Limb (tissue), 2 donors: Measurements from ENCODE around the gene NPTX2.
"Not testable (repeated sequence)": the region's sequence is repeated elsewhere in the genome, so short reads cannot be mapped to it uniquely, and the experiment has no call there.

Experiments used
- DNase-seq, 2 donors: peaks; one replicate each; pipeline ENCODE4 v3.0.0-alpha.2; 2016; ENCODE audit errors: extremely low spot score in 2 of 2

NPTX2 gene, protein sequence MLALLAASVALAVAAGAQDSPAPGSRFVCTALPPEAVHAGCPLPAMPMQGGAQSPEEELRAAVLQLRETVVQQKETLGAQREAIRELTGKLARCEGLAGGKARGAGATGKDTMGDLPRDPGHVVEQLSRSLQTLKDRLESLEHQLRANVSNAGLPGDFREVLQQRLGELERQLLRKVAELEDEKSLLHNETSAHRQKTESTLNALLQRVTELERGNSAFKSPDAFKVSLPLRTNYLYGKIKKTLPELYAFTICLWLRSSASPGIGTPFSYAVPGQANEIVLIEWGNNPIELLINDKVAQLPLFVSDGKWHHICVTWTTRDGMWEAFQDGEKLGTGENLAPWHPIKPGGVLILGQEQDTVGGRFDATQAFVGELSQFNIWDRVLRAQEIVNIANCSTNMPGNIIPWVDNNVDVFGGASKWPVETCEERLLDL

DNA sequence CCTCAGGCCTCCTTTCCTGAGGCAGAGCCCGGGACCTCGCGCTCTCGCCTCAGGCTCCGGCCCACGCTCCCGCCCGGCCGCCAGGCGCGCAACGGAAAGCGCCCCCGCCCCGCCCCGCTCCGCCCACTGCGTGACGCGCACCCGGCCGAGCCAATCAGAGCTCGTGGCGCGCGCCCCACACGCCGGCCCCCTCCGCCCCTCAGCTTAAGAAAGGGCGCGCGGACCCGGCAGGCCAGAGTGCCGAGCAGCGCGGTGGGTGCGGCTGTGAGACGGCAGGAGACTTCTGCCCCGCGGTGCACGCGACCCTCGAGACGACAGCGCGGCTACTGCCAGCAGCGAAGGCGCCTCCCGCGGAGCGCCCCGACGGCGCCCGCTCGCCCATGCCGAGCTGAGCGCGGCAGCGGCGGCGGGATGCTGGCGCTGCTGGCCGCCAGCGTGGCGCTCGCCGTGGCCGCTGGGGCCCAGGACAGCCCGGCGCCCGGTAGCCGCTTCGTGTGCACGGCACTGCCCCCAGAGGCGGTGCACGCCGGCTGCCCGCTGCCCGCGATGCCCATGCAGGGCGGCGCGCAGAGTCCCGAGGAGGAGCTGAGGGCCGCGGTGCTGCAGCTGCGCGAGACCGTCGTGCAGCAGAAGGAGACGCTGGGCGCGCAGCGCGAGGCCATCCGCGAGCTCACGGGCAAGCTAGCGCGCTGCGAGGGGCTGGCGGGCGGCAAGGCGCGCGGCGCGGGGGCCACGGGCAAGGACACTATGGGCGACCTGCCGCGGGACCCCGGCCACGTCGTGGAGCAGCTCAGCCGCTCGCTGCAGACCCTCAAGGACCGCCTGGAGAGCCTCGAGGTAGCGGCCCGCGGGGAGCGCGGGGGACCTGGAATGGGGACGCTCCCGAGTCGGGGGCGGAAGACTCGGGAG is at the start of gene NPTX2:
TSS of gene NPTX2 (plus strand) at position 235 of the 909 bp plus-strand sequence. CDS start at position 412, 177 bp downstream.
- peak; percentile 47 to 89 for DNase-seq

DNA sequence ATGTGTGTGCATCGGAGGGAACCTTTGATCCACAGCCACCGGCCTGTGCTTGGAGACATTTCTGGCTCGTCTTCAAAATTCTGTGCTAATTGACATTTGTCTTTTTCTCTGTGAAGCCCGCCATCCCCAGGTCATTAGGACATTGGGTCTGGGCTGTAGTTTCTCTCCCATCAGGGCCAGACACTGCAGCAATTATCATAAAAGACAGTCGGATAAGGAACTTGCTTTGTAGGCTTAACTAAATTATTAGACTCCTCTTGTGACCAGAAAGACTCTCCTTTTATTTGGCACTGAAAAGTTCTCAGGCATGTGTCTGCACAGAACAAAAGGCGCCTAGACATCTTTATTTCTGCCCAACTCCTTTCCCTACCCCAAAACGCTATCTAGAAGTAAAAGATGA is 49.1 kb upstream of the NPTX2 start:
- DNase-seq, result no peak

DNA sequence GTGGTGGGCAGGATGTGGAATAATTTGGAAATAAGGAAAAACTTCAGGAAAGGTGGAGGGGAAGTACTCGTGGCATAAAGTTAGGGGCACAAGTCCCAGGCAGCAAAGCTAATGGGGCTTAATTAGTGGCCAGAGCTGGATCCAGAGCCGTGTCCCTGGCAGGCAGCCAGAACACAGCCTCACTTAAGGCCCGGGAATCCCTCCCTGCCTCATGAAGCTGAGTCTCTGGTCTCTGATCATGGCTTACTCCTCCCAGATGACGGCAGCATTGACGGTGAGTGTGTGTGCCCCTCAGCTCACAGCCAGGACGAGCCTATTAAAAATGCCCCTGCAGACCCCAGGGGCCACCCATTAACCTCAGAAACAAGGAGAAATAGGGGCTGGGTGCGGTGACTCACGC is 48.2 kb upstream of the NPTX2 start:
- no peak for DNase-seq

DNA sequence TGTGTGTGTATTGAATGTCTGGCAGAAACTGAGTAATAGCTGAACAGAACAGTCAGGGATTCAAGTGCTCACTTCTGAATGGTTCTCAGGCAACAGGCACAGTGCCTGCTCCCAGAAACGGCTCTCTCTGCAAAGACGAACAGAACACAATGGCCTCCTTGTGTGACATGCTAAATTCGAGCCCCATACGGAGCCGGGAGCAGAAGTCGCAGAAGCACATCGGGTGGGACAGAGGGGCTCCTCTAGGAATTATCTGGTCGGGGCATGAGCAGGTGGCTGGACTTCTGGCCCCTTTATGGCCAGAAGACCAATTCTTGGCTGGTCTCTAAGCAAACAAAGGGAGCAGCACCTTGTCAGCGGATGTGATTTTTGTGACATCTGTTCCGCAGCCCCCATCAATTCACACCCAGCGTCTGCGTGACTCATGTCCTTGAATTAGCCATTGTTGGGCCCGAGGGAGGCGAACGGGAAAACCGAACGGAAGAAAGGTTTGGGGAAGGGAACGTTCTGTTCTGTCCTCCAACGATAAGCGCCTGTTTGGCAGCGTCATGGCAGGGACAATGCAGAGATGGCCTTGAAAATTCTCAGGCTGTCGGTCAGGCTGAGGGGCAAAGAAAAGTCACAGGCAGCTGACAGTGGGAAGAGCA is 47.3 kb upstream of the NPTX2 start:
- no peak for DNase-seq

DNA sequence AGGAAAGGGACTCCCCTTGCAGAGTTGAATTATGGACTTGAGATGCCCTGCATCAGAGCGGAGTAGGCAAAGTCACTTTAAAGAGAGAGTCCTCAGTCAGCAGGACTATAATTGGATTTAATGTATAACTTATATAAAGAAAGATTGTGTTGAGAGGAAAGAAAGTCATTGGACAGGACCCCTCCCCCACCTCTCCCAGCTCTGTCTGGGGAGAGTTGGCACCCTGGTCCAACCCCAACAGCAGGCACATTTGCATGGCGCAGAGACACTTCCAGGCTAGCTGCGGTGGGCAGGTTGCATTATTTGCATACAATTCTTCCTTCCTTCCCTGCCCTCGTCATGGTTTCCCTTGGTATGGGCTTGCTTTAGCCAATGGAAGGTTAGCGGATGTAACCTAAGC is 46.1 kb upstream of the NPTX2 start:
- no peak for DNase-seq

DNA sequence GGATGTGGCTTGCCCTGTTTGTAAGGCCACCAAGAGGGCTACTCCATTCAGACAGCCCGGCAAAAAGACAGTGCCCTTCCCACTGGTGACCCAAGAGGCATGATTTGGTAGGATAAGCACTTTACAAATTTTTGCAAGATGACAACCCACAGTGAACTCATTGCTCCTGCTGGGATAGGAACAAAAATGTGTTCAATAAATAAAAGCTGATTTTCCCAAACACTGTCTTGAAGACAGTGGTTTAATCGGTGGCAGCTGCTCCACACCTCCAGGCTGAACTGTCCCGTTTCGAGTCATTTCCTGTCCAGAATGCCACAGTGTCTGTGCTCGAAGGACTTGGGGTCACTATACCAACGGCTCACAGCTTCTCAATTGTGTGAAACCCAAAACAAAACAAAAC is 45.1 kb upstream of the NPTX2 start:
- DNase-seq, result no peak

DNA sequence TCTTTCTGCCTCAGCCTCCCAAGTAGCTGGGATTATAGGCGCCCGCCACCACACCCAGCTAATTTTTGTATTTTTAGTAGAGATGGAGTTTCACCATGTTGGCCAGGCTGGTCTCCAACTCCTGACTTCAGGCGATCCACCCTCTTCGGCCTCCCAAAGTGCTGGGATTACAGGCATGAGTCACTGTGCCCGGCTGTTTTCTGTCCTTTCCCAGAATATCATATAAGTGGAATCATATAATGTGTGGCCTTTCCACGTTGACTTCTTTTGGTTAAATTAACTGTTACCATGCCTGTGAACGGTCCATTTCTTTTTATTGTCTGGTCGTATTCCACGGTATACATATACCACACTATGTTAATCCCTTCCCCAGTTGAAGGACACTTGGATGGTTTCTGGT is 44.4 kb upstream of the NPTX2 start:
- not testable (repeated sequence) for DNase-seq

DNA sequence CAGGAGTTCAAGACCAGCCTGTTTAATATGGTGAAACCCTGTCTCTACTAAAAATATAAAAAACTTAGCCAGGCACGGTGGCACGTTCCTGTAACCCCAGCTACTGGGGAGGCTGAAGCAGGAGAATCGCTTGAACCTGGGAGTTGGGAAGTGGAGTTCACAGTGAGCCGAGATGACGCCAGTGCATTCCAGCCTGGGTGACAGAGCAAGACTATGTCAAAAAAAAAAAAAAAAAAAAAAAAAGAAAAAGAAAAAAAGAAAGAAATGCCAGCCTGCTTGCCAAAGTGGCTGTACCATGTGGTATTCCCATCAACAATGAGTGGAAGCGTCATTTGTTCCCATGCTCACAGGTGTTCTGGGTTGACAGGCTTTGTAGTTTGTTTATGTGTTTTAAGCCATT is 43.3 kb upstream of the NPTX2 start:
- no peak for DNase-seq

DNA sequence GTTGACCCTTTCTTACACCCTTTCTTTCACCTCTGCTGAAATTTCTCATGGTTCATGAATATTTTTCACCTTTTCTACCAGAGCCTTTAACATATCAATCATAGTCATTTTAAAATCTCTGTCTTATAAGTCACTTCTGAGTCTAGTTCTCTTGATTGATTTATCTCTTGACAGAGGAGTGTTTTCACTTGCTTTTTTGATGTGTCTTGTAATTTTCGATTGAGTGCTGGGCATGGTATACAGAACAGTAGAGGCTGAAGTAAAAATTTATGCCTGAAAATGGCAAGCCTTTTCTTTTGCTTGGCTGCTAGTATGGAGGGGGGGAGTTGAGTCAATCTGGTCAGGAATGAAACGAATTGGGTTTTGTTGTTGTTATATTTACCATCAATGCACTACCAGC is 41.2 kb upstream of the NPTX2 start:
- DNase-seq, result no peak

DNA sequence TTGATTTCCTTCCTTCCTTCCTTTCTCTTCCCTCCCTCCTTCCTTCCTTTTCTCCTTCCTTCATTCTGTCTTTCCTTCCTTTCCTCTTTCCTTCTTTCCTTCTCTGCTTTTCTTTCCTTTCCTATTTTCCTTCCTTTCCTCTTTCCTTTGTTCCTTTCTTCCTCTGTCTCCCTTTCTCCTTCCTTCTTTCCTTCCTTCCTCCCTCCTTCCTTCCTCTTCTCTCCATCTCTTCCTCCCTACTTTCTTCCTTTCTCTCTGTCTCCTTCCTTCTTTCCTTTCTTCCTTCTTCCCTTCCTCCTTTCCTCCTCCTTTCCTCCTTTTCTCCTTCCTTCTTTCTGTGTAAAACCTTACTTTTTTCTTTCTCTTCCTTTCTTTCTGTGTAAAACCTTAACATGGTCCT is 32.3 kb upstream of the NPTX2 start:
- DNase-seq, result no peak

DNA sequence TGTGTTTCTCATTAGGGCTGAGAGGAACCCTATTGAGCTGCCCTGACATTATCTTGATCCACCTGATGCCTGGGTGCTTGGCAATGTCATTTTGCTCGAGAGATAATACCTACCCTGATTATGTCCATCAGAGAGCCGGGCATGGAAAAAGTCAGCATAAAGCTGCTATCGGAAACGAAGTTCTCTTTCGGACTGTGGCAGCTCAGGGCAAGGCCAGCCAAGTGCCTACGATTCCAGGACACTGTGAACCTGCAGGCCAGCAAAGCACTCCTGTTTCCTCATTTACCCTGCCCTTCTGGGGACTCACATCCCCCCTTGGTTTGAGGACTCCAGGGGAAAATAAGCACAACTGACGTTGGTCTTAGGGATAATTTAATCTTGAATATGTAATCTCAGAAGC is 25.2 kb upstream of the NPTX2 start:
- DNase-seq, result no peak

DNA sequence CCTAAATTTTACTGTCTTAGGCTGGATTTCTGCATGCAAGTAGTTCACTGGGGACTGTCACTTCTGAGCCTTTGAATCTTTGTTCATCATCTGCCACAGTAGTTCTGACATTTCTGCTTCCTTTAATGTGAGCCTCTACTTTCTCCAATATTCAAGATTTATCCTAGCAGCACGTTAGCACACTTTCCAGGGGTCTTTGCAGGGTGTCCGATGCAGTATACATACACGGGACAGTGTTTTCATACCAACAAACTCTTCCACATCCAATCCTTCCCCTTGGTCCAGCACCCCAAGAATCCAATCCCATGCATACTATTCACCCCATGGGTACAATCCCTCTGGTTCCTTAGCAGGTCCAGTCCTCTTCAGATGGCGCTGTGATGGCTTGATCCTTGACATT is 22.7 kb upstream of the NPTX2 start:
- DNase-seq, result no peak

DNA sequence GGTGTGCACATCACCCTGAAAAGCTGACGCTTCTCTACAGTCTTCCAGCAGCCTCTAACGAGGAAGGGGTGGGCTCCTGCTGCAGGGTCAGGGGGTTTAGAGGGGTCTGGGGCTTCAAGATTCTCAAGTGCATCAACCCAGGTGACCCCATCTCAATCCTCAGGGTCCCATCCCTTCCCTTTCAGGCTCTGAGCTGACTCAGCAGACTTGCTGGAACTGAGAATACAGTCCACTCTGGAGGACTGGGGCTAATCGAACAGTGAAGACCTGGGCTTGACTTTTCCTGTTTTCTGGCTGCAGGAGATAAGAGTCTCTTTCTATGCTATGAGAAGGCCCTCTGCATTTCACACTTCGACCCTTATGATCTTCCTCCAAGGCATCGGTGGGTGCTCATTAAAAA is 22.3 kb upstream of the NPTX2 start:
- no peak for DNase-seq

DNA sequence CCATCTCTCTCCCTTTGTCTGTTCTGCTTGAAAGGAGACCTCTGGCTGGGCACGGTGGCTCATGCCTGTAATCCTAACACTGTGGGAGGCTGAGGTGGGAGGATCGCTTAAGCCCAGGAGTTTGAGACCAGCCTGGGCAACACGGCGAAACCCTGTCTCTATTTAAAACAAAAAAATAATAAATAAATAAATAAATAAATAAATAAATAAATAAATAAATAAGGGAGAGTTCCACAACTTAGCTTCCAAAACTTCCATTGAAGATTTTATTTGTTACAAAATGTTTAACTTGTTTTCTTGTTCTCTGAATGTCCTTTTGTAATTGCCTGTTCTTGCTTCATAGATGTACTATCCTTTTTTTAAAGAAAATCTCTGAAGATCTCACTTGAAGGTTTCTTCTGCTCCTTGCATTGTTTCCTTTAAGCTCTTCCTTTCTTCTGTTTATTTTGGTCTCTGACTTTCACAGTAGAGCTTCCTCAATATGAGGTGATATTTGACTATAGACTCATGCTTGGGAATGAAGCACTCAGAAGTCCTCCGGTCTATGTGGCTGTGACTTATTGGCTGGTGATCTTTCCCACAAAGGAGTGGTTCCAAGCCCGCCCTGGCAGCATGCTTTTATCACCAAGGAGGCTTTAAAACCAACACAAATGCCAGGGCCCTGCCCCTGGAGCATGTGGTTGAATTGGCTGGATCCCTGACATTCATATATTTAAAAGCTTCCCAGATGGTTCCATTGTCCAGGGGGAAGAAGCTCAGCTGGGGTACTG is 18.1 kb upstream of the NPTX2 start:
- peak in 1 of 2 donors; percentile 3 for DNase-seq

DNA sequence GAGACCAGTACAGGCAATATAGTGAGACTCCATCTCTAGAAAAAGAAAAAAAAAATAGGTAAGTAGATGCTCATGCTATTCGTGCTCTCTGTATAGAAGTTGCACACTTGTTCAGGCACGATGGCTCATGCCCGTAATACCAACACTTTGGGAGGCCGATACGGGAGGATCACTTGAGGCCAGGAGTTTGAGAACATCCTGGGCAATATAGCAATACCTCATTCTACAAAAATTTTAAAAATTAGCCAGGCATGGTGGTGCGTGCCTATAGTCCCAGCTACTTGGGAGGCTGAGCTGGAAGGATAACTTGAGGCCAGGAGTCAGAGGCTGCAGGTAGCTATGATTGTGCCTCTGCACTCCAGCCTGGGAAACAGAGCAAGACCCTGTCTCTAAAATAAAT is 17.2 kb upstream of the NPTX2 start:
- no peak for DNase-seq

DNA sequence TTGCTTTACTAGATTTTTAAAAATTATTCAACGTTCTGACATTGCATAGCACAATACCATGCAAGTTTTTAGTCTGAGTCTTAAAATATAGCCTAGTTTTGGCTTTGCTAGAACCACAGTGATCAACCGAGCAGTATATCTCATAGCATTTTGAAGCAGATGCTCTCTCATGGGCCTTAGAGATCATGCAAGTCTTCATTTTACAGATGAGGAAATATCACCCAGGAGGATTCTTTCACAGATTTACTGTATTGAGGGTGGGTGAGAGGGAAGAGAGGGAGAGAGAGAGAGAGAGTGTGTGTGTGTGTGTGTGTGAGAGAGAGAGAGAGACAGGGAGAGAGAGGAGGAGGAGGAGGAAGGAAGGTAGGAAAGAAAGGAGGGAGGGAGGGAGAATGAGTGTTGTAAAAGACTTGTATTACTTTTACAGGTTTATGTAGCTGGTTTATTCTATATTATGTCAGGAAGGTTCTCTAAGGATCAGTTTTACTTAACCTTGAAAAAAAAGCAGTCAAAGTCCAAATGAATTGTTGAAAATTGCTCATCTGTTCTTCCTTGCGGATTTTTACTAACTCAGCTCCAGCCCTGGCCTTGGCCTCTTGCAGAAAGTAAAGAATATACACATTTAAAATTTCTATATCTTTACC is 14.2 kb upstream of the NPTX2 start:
- no peak for DNase-seq

DNA sequence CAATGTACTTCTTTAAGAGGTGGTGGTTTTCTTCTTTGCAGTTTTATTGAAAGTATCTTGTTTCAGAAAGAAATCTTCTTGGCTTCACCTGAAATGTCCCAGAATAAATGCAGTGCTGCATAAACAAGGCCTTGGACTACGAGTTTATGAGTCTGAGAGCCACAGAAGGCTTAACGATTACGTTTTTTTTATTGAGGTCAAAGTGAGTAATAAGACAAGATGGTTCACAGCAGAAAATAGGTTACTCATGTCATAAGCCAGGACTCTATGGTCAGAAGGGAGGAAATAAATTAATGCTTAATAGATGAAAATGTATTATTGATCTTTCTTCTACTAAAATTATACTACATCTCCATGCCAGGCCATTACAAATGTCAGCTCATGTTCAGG is 13.7 kb upstream of the NPTX2 start:
- no peak for DNase-seq

DNA sequence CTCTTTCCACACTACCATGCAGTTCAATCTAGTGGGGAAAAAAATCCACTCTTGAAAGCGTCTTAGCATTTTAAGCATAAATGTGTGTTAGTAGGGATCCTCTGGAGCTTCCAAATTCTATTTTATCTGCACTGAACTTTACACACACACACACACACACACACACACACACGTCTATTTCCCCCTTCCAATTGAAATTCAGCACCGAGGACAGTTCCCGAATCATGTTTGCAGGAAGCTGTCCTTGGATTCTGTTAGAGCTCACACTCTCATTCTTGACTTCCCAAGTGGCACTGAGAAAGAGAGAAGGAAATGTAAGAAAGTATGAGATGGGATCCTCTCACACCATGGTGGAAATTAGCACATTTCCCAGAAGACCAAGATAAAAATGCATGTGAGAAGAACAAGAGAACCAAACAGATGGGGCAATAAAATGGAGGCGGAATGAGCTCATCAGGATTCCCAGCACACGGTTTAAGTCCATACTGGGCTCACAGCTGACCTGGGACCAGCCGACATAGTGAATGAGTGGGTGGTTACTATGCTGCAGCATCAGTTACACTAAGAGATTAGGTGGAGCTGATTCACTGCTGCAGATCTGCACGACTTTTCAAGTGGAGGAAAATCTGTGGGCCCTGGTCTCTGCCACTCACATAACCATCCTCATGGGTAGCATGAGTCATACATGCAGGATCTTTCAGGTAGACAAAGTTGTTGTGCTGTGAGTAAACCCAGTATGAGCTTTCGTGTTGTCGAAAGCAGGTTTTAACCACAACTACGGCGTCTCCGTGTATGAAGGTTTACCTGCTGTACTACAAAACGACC is 3.3 kb upstream of the NPTX2 start:
- DNase-seq, result peak; percentile 51 to 69

DNA sequence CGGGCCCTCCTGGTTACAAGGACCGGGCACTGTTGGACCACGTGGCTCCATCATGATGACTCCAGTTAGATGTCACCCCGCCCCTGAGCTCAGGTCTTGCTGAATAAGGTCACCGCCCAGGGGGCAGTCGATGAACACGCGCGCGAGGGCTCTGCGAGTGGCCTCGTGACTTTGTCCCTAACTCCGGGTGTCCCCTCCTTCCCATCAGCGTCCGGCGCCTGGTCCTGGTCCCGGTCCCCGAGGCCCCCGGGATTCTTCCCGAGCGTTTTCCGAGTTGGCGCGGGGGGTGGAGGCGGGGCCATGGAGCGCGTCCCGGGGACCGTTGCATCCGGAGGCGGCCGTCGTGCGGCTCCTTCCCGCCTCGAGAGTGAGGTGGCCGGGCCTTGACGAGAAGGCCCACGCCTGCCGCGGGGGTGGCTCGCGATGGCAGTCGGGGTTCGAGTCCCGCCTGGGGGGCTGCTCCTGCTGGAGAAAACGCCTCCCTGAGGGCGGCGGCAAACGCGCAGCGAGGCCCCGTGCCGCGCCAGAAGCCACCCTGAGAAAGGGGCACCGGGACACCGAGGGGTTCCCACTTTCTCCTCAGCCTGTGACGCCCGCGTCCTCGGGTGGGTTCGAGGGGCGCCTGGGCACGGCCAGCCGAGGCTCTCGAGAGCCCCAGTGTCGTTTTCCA is 569 bp upstream of the NPTX2 start:
- DNase-seq, result peak in 1 of 2 donors; percentile 47
